ENCODE data around the gene LGALS9.

DNA sequence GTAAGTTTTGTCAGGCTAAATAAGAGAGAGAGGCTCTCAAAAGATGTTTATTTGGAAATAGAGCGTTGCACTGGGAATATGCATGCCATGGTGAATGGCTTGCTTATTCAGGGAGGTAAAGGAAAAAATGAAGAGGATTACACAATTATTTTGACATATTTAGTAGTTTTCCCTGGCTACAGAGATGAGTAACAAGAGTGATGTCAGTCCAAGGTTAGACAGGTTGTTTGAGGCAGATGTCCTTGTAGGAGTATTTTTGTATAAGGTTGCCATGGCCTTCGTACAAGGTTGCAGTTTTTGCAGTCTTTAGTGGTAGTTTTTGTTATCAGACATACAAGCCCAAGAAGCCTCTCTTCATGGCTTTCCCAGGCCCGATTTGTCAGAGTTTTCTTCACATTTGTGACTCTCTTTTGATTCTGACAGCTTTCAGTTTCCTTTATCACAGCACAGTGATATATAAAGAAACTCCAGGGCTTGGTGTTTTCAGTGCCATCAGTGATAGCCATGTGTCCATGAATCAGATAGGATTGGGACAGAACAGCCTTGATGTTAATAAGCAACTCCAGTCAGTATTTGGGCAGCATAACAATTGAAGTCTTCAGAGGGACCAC, 18.7 kb upstream of the LGALS9 start:
- TF ChIP-seq, protein P1, sequence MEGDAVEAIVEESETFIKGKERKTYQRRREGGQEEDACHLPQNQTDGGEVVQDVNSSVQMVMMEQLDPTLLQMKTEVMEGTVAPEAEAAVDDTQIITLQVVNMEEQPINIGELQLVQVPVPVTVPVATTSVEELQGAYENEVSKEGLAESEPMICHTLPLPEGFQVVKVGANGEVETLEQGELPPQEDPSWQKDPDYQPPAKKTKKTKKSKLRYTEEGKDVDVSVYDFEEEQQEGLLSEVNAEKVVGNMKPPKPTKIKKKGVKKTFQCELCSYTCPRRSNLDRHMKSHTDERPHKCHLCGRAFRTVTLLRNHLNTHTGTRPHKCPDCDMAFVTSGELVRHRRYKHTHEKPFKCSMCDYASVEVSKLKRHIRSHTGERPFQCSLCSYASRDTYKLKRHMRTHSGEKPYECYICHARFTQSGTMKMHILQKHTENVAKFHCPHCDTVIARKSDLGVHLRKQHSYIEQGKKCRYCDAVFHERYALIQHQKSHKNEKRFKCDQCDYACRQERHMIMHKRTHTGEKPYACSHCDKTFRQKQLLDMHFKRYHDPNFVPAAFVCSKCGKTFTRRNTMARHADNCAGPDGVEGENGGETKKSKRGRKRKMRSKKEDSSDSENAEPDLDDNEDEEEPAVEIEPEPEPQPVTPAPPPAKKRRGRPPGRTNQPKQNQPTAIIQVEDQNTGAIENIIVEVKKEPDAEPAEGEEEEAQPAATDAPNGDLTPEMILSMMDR (IDR thresholded peaks at IDR 0.05): no peak
- TF ChIP-seq POLR2A (IDR thresholded peaks at IDR 0.05): no peak

Measured in Peyer's patch (tissue), 4 donors.